ENCODE data around the gene RAPGEF4. TPM values are rescaled to one million over a fixed set of nuclear protein-coding genes. Genes with fewer than 3 reads are reported as not detected.

The RAPGEF4 gene
- total and polyA plus RNA-seq, 12 donors, result 1.2 to 11.2 (median 7.9) TPM

DNA sequence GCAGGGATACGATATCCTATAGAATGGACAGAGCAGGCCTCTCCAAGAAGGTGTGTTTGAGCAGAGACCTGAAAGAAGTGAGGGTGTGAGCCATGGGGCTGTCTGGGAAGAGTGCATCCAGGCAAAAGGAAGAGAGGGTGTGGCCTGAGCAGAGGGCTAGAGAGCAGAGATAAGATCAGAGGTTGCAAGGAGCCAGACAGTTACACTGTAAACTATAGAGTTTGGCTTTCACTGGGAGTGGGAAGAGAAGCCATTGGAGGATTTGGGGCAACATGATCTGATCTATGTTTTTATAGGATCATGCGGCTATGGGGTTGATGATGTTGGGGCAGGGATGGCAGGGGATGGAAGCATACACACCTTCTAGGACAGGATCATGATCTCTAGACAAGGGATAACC is 215.9 kb downstream of the RAPGEF4 start:
- intact Hi-C loops (cut with DNase I), result no loop called here
- ATAC-seq, result no peak
- no peaks in the 10 kb centered on the region for H3K27me3 ChIP-seq
- WGBS, 2 donors, result 93 to 97% methylated on average over 2 of the region's 2 CpGs
- peaks cover 0 to 5% (median 0%) of the 10 kb centered on the region in 11 donors for H3K9me3 ChIP-seq
- TF ChIP-seq, protein P1, sequence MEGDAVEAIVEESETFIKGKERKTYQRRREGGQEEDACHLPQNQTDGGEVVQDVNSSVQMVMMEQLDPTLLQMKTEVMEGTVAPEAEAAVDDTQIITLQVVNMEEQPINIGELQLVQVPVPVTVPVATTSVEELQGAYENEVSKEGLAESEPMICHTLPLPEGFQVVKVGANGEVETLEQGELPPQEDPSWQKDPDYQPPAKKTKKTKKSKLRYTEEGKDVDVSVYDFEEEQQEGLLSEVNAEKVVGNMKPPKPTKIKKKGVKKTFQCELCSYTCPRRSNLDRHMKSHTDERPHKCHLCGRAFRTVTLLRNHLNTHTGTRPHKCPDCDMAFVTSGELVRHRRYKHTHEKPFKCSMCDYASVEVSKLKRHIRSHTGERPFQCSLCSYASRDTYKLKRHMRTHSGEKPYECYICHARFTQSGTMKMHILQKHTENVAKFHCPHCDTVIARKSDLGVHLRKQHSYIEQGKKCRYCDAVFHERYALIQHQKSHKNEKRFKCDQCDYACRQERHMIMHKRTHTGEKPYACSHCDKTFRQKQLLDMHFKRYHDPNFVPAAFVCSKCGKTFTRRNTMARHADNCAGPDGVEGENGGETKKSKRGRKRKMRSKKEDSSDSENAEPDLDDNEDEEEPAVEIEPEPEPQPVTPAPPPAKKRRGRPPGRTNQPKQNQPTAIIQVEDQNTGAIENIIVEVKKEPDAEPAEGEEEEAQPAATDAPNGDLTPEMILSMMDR (IDR thresholded peaks at IDR 0.05), result no peak
- DNase-seq, result no peak
- no peak overlapping the region for H3K27ac ChIP-seq
- H3K4me1 ChIP-seq, result no peaks in the 10 kb centered on the region
- H3K4me3 ChIP-seq, result no peak overlapping the region
- no peaks in the 10 kb centered on the region for H3K36me3 ChIP-seq

DNA sequence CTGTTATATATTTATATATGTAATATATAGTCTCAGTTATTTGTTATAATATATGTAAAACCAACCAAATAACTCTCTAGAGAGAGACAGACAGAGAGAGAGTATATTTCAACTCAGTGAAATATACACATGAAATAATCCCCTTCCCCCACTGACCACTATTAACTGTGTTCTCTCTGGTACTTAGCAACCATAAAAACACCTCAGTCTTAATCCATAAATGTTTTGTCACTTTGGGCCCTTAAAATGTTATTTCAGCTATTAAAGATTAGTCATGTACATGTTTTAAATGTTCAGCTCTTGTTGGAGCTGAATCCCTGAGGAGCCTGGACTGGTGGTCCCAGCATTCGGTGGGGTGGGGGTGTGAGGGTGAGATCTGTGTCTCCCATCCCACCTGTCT is 217.8 kb downstream of the RAPGEF4 start:
- Histone ChIP-seq H3K27me3 (no peaks in the 10 kb centered on the region), H3K9me3 (peaks cover 0 to 2% (median 0%) of the 10 kb centered on the region in 11 donors), H3K4me3 (no peak overlapping the region), H3K36me3 (no peaks in the 10 kb centered on the region), H3K27ac (no peak overlapping the region), H3K4me1 (no peaks in the 10 kb centered on the region)
- TF ChIP-seq, protein P1 (IDR thresholded peaks at IDR 0.05), result no peak
- DNase-seq, result no peak
- no peak for ATAC-seq
- intact Hi-C loops (cut with DNase I), result no loop called here
- WGBS, 2 donors, result 75 to 83% methylated on average over 1 of the region's 1 CpG

DNA sequence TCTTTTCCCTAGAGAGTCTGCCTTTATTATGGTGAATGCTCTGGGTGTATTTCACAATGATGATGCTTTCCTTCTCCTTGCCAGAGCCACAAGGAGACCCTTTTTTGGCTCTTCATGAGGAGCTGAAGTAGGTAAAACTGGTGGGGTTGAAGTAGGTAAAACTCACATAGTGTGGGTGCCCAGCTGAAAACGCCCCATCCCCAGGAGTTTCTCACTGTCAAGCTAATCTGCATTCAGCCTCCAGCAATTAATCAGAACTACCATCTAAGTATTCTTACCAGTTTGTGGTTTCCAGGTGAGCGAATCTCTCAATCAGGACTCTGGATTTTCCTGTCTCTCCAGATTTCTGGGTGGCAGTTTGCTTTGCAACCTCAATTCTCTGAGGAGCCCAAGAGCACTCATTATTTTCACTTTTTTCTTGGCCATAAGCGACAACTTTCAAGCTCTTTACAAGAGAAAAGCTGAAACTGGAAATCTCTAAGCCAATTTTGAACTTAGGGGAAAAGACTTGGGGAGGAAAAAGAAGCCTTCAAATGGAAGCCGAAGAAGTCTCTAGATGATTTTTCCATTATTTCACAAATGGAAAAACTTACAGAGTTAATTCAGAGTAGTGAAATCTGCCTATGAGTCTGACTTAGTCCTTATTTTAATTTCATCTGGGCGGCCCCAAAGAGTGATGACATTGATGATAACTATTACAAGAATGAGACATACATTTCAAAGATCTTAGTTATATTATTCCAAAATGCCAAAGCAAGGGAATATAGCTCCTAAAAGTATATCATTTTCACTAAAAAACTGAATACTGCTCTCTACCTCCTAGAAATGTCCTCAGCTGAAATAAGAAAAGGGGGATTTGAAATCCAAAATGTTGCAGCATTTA is 218.6 kb downstream of the RAPGEF4 start:
- DNase-seq, result no peak
- Histone ChIP-seq H3K4me3 (no peak overlapping the region), H3K4me1 (no peaks in the 10 kb centered on the region), H3K27me3 (no peaks in the 10 kb centered on the region), H3K27ac (no peak overlapping the region), H3K36me3 (no peaks in the 10 kb centered on the region), H3K9me3 (no peaks in the 10 kb centered on the region)
- intact Hi-C loops (cut with DNase I), result no loop called here
- 98% methylated on average over 5 of the region's 5 CpGs for WGBS, 2 donors
- ATAC-seq, result no peak
- TF ChIP-seq, protein P1 (IDR thresholded peaks at IDR 0.05), result no peak

DNA sequence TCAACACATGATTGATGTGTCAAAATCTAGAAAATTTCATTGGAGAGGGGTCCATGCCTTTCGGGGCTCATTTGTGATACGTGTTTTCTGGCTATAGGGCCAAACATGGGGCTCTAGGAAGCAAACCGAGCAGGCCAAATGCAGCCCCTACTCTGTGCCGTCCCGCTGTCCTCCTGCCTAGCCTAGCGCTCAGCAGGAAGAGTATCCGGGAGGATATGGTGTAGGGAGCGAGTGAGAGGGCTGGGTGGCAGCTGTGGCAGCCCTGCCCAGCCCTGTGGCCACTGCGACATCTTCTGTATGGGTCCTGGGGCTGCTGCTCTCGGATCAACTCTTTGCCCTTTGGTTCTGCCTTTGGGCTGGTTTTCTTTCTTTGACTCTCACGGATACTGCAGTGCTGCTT is 219.9 kb downstream of the RAPGEF4 start:
- Histone ChIP-seq H3K27me3 (no peaks in the 10 kb centered on the region), H3K4me3 (no peak overlapping the region), H3K9me3 (no peaks in the 10 kb centered on the region), H3K27ac (no peak overlapping the region), H3K36me3 (no peaks in the 10 kb centered on the region), H3K4me1 (no peaks in the 10 kb centered on the region)
- 84 to 86% methylated on average over 11 of the region's 11 CpGs for WGBS, 2 donors
- ATAC-seq, result no peak
- TF ChIP-seq, protein P1 (IDR thresholded peaks at IDR 0.05), result no peak
- no peak for DNase-seq
- intact Hi-C loops (cut with DNase I), result no loop called here
